HG03175 (cell line): ENCODE results near the gene FNTB.

Experiments
- ATAC-seq: cut with Tn5 transposase; IDR thresholded peaks from one replicate; pipeline ENCODE4 v1.9.1; 2021; ENCODE audit warnings: mild to moderate bottlenecking, moderate library complexity; ENCODE audit not compliant: unreplicated experiment

The FNTB gene

GRCh38 chr14:65044596-65044959 lies 57.9 kb downstream of the FNTB start:
- ATAC-seq = no peak

GRCh38 chr14:65045006-65045405 lies 58.3 kb downstream of the FNTB start:
- no peak for ATAC-seq

- ATAC-seq = no peak
These were observed 59.0 kb downstream of the FNTB start for GRCh38 chr14:65045709-65046108.

- no peak for ATAC-seq
These were observed 66.1 kb downstream of the FNTB start for GRCh38 chr14:65052832-65053231.

GRCh38 chr14:65053466-65053865 lies 66.8 kb downstream of the FNTB start:
- ATAC-seq = no peak

GRCh38 chr14:65054471-65055085 lies 67.9 kb downstream of the FNTB start:
- no peak for ATAC-seq

GRCh38 chr14:65057695-65058094 lies 71.0 kb downstream of the FNTB start:
- ATAC-seq = no peak

- ATAC-seq = no peak
These were observed 75.7 kb downstream of the FNTB start for GRCh38 chr14:65062096-65063075.

GRCh38 chr14:65065719-65066118 lies 79.0 kb downstream of the FNTB start:
- ATAC-seq = no peak

GRCh38 chr14:65069874-65070413 lies 83.2 kb downstream of the FNTB start:
- no peak for ATAC-seq

GRCh38 chr14:65070471-65070976 lies 83.8 kb downstream of the FNTB start:
- ATAC-seq = no peak

GRCh38 chr14:65071544-65071943 lies 84.8 kb downstream of the FNTB start:
- ATAC-seq = no peak

- no peak for ATAC-seq
These were observed 85.6 kb downstream of the FNTB start for GRCh38 chr14:65072256-65072655.

- ATAC-seq = no peak
These were observed 86.2 kb downstream of the FNTB start for GRCh38 chr14:65072937-65073336.

- ATAC-seq = no peak
These were observed 87.0 kb downstream of the FNTB start for GRCh38 chr14:65073605-65074201.

- no peak for ATAC-seq
These were observed 87.9 kb downstream of the FNTB start for GRCh38 chr14:65074449-65075150.

GRCh38 chr14:65075628-65076325 lies 89.1 kb downstream of the FNTB start:
- ATAC-seq = no peak

GRCh38 chr14:65077318-65077717 lies 90.6 kb downstream of the FNTB start:
- ATAC-seq = no peak

- ATAC-seq = no peak
These were observed 92.5 kb downstream of the FNTB start for GRCh38 chr14:65079201-65079600.

GRCh38 chr14:65079768-65080167 lies 93.1 kb downstream of the FNTB start:
- no peak for ATAC-seq
